NCI-H2081 treated with DMSO at 0.1 percent for 48 hours (cell line): ENCODE data around the gene GAS1.

Source experiments
- DNase-seq: peaks from one replicate; lab custom pipeline; 2025; lab: John Stamatoyannopoulos, UW

Gene GAS1

DNA sequence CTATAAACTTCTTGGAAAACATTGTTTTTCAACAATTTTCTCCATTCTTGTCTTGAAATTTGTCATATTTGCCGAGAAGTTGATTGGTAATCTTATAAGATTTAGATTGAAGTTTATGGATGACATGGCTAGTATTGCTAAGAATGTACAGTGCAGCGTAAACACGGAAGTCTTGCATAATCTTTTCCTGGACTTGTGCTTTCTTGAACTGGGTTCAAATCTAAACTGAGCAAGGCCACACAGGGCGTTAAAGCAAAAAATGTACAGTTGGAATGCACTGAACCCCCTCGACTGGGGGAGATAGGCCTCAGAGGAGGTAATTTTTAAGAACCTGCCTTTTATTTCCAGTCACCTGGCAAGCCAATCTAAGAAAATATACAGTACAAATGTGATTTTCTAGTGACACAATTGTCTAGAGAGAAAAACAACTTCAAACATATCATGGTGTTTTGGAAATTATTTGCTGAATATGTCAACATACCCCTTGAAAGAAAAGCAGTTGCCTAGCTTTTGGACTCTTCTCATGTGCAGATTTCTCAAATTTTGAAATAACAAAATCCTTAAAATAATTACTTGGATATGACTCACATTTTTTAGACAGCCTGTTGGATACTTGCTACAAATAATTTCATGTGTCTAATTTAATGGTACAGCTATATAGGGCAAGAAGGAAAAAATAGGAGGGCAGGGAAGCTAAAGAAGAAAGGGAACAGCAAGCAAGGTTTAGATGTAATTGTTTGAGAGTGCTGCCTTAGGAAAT, 18.5 kb upstream of the GAS1 start:
- DNase-seq: no peak

DNA sequence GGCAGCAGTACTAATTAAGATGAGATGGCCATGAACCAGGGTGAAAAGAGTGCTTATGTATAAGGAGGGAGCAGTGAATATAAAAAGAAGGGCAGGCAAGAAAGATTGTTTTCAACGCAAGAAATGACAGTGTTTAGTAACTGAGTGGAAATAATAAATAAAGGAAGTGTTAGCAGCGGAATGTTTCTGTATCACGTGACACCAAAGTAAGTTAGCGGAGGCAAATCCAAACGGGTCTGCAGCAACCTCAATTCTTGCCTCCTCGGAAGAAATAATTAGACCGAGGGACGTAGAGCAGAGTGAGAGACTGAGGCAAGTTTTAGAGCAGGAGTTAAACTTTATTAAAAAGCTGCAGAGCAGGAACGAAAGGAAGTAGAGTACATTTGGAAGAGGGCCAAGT, 15.4 kb upstream of the GAS1 start:
- no peak for DNase-seq

DNA sequence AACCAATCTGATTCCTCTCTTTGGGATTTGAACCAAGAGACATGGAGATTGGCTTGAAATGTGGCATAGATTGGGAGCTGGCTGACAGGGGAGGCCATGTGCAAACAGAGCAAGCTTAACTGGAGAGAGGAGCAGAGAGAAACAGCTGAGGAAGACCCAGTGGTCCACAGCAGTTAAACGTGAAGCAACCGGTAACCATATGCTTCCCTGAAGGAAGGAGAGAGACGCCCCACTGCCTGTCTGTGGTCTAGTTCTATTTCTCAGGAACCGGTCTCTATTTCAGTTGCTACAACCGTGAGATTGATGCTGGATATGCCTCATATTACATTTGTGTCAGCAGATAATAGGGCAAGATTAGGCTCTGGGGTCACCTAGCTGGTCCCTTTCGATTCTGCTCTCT, 13.6 kb upstream of the GAS1 start:
- DNase-seq: no peak

GRCh38 chr9:86958203-86958602, 10.9 kb upstream of the GAS1 start:
- no peak for DNase-seq

DNA sequence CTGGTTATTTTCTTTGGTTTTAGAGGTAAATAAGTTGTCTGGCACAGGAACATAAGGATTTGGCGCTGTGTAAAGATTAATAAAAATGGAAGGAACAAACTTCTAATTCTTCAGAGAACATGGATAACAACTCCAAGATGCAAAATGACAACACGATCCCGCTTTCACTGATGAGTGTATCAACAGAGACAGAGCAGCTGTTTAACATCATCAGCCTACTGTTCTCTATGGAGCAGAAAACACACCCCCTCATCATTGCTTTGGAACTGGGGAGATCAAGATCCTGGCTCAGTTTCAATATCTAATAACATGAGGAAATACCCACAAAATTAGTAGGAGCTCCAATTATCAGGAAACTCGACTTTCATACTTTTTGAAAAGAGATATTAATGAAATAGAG, 8.3 kb upstream of the GAS1 start:
- no peak for DNase-seq

DNA sequence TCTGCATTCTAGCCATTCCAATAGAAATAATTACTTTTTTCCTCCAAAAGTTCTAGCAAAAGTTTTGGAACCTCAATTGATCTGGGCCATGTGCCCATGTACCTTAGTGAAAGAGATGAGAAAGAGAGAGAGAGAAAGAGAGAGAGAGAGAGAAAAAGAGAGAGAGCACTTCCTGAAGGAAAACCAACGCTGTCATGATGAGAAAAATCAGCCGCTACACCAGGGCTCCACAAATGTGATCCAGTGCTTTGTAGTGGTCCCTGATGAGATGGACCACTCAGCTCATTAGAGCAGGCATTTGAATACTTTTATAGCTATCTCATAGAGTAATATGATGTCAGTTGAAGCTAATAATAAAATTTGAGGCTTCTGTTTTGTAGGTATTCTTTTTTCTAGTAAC, 7.7 kb upstream of the GAS1 start:
- no peak for DNase-seq

- DNase-seq: no peak
Measured at GRCh38 chr9:86953181-86953580, 5.9 kb upstream of the GAS1 start.

- no peak for DNase-seq
Measured at GRCh38 chr9:86948074-86948929, 996 bp upstream of the GAS1 start.

GRCh38 chr9:86946201-86947145, 833 bp downstream of the GAS1 start:
- no peak for DNase-seq

DNA sequence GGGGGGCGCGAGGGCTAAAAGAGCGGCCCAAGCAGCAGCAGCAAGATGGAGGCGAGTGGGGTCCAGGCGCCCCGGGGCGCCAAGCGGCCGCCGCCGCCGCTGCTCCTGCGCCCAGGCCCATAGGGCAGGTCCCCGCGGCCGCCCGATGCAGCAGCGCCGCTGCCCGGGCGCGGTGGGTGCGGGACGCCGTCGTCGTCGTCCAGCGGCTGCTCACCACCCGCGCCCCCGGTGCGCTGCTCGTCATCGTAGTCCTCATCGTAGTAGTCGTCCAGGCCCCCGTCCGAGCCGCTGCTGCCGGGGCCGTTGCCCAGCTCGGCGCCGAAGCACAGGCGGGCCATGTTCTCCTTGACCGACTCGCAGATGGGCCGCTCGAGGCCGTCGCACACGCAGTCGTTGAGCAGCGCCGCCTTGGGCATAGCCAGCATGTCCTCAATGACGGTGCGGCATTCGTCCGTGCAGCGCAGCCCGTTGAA, 1.5 kb downstream of the GAS1 start:
- no peak for DNase-seq

DNA sequence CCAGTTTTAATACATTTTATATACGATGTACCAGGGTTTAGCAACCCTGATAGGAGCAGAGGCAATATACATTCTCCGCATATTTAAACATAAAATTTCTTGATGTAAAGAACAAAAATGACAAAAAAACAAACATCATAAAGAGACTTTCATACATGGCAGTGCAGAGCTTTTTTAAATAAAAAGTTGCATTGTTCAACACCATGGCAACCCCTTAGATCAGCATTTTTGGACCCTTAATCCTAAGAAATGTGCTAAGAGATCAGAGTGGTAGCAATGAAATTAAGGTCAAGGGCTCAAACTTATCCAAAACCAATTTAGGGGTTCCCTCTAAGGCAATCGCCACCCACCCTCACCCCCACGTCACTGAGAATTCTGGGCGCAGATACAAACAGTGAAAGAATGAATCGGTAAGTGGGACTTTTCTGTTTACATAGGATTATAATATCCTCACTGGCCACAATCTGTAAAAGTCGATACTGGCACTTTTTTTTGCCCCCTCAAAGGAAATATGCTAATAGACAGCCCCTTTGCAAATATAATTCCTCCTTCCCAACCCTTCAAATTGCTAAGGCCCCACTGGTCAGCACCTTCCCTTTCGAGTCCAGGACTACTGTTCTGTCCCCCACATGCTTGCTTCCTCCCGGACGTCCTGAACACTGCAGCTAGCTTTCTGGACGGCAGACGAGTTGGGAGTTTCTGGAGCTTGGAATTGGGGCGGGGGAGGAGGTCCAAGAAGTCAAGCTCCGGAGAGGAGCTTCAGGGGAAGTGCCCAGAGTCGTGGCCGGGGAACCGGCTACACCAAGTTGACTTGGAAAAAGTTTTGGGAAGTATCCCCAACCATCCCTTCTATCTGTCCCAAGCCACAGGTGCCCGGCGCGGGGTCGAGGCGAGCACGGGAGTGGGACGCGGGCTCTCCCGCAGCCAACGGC, 2.2 kb downstream of the GAS1 start:
- DNase-seq: no peak

- DNase-seq: no peak
Measured at GRCh38 chr9:86943201-86944113, 3.8 kb downstream of the GAS1 start.

DNA sequence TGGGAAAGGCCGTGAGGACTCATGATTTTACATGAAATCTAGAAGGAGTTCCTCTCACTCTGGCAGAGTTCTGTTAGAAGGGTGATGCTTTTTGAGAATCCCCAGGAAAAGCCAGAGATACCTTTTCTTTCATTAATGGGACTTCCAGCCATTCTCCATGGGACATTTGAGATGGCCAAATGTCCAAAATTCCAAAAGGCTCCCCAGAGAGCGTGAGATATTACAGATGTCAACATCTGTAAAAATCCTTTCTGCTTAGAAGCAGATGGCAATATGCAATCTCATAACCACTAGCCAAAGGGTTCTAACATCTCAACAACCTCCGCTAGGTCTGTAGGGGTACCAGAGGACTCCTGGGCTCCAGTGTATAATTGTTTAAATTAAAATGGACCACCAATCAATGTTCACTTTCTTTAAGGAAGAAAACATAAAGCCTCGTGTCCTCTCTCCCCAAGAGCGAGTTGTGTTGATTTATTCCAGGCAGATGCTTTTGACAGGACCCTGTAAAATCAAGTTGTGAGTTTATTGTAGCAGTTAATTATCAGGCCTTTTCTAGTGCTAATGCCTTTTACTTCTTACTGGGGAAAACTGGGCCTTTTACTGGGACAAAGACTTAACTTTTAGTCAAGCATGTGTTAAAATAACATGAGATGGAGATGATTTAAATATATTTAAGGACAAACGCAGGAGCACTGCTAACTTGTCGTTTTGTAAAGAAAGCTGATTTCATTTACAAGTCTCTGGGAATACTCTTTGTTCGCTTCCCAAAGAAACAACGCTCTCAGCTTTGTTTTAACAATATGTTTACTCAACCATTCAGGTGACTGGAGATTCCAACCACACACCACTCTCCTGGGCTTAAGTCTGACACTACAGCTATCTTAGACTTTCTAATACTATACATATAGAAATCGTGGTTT, 4.8 kb downstream of the GAS1 start:
- no peak for DNase-seq

DNA sequence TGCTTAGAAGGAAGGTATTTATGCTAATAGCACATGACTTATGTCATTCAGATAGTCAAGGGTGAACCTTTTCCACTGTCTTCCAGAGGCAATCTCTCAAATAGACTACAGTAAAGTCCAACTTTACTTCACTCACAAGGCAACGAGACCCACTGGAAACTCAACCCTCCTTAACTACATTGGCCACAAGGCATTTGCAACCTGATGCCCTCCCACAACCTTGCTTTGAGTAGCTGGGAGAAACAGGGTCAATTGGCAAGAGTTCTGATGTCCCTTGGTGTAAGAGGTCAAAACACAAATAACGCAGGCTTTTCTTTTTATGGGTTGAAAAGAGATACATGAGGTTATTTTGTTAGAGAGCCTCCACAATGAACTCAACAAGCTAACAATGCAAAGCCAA, 6.1 kb downstream of the GAS1 start:
- no peak for DNase-seq

GRCh38 chr9:86940774-86941173, 6.5 kb downstream of the GAS1 start:
- no peak for DNase-seq

- DNase-seq: no peak
Measured at GRCh38 chr9:86939891-86940290, 7.4 kb downstream of the GAS1 start.

GRCh38 chr9:86939321-86939720, 8.0 kb downstream of the GAS1 start:
- DNase-seq: no peak

DNA sequence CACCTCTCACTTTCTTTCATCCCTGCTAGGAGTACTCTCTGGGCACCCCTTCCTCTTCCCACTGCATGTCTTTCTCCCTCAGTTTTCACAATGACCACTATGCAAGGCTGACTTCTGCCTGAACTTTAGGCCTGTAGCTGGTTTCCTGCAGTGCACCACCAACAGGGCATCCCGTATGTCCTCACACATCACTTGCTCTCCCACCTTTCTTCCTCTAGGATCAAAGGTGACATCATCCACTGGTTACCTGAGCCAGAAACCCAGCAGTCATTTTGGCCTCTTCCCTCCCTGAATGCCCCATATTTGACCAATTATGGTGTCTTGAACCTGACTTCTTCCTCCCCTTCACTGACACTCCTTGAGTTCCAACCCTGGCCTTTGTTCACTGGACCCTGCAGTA, 8.5 kb downstream of the GAS1 start:
- no peak for DNase-seq

DNA sequence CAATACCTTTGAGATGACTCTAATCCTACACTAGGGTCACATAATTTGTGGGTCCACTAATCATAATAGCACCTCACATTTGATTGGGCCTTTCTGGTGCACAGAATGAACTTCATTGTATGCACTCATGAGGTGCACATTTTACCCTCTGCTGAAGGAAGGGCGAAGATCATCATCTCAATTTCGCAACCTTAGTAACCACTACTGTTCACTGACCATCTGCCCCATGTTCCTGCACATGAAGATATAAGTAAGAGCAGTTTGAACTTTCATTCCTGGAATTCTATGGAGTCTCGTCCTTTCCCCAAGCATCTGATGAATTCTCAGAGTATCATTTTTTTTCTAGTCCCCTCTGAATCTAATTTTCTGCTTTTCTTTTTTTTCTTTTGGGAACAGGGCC, 21.2 kb downstream of the GAS1 start:
- DNase-seq: no peak
